GM19463 (cell line): ENCODE data around the gene PPY.
"Not testable (repeated sequence)": the region's sequence is repeated elsewhere in the genome, so short reads cannot be mapped to it uniquely, and the experiment has no call there.

Experiments used
- ATAC-seq: cut with Tn5 transposase; IDR thresholded peaks from one replicate; pipeline ENCODE4 v1.9.1; 2021; ENCODE audit warnings: mild to moderate bottlenecking, moderate library complexity; ENCODE audit not compliant: unreplicated experiment

The PPY gene

DNA sequence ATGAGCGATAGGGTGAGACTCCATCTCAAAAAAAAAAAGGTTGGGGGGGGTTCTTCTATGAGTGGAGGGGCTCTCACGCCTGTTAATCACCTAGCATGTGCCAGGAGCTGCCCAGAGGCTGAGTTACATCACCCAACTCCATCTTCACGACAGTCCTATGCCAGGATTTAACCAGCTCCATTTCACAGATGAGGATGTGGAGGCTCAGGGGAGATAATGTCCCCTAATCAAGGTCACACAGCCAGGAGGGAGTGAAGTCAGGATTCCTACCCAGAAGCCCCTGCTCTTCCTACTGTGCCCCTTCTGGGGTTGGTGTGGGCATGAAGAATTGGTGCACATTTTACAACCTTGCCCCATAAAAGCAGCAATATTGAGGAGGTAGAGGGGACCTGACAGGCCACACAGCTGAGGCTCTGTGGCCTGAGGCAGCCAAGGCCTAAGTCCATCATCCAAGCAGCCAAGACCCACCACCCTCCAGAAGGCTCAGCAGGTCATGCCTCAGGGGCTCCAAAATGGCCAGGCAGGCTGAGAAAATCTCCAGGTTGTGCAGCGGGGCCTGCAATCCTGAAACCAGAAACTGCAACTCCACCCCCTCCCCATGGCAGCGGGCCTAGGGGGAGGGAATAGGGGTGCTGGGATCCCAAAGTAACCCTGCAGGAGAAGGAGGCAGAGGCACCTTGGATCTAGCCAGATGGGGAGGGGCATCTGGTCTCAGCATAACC is 6.9 kb downstream of the PPY start:
- no peak for ATAC-seq

DNA sequence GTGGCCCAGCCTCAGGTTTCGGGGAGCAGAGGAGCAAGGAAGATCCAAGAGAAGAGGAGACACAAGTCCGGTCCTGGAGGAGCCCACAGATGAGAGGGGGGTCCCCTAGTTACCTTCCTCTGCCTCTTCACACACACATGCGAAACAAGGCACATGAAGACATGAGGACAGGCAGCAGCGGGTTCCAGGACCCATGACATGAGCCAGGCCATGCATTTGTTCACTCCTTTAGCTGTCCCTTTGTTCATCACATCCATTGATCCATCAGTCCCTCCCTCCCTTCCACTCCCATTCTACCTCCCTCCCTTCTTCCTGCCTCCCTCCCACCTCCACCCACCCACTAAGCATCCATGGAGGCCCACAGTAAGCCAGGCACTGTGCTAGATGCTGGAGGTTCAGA is 9.4 kb downstream of the PPY start:
- no peak for ATAC-seq

- no peak for ATAC-seq
Measured at GRCh38 chr17:43932357-43932756, 9.9 kb downstream of the PPY start.

DNA sequence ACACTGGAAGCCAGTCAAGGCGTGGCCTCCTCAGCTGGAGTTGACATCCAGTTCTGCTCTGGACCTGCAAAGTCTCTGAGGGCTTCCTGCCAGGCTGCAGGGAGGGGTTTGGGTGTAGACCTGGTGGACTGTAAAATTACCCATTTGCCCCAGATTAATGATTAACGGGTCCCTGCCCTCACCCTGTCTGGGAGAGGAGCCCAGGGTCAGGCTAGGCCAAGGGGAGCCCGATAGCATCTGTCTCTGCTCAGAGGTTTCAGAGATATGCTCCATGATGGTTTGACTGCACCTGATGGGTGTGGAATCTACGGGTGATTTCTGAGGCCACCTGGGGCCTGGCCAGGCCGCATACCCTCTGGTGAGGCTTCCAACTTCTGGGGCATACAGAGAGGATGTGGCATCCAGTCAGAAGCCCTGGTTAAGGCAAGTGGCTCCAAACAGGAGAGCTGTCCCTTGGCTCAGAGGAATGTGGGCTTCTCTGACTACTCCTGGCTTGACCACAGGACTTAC is 11.2 kb downstream of the PPY start:
- no peak for ATAC-seq

DNA sequence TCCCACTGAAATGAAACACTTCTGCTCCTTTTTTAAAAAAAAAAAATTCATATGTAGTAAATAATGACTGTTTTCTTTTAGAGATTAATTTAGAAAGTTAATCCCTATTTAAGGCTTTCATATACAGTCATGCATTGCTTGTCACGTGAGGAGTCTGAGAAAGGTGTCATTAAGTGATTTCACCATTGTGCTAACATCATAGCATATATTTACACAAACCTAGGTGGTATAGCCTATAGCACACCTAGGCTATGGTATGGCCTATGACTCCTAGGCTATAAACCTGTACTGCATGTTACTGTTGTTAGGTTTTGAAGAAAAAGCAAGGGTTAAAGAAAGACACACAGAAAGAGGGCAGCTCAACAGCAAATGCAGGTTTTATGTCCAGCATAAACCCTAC is 13.7 kb downstream of the PPY start:
- no peak for ATAC-seq

DNA sequence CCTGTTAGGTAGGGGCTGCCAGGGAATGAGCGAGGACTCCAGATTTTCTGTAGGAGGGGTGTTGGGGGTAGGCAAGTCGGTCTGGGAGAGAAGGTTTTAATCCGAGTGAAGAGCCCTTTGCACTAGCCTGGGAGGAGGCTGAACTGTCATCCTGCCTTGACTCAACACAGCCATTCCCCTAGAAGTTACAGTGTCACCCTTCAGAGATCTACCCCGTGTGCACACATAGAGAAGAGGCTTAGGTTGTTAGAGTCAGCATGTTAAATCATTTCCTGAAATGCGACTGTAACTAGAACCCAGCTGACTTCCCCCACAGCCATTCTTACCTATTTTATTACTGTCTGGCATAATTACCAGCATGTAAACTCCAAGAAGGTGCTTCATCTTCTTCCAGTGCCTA is 14.3 kb downstream of the PPY start:
- ATAC-seq = not testable (repeated sequence)

DNA sequence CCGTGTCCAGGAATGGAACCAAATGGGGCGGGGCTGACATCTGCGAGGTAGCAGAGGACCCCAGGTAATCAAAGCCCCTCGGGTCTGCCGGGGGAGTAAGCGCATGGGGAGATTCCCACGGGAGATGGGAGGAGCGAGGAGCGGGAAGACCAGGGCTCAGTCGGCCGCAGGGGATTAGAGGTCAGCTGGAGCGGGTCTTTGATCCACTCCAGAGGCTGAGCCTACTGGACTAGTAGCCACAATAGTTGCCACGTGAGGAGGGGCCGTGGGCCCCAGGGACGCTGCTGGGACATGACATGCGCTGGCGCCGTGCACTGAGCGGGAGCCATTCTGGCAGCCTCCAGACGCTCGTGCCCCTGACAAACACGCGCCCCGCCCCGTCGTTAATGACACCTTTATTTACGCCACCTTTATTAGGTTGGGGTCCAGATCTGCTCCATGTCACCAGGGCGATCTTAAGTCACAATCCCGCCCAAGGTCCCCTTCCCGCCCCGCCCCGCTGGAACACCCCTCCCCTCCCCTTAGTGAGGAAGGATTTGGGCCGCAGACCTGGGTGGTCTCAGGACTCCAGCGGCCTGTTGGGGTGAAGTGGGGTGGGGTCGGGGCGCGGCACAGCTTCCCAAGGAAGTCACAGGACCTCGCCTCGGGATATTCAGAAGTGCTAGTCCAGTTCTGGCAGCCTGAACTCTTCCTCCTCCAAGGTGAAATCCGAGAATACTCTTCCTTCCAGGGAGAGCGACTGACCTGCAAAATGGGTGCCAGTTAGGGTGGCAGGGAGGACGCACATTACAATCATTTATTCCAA is 15.0 kb downstream of the PPY start:
- no peak for ATAC-seq

- no peak for ATAC-seq
Measured at GRCh38 chr17:43924558-43924957, 17.7 kb downstream of the PPY start.

- no peak for ATAC-seq
Measured at GRCh38 chr17:43920500-43921095, 21.7 kb downstream of the PPY start.

DNA sequence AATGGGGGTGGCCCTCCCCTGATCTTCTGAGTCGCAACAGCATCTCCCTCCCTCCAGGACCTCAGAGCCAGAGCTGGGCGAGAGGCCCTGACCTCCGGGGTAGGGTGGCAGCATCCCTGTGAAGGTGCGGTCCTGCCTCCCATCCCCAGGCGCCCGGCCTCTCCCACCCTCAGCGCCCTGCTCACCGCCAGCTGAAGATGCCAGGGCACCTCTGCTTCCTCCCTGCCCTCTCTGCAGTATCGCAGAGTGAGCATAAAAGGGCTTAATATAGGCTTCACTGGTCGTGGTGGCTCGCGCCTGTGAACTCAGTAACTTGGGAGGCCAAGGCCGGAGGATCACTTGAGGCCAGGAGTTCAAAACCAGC is 24.3 kb downstream of the PPY start:
- no peak for ATAC-seq

DNA sequence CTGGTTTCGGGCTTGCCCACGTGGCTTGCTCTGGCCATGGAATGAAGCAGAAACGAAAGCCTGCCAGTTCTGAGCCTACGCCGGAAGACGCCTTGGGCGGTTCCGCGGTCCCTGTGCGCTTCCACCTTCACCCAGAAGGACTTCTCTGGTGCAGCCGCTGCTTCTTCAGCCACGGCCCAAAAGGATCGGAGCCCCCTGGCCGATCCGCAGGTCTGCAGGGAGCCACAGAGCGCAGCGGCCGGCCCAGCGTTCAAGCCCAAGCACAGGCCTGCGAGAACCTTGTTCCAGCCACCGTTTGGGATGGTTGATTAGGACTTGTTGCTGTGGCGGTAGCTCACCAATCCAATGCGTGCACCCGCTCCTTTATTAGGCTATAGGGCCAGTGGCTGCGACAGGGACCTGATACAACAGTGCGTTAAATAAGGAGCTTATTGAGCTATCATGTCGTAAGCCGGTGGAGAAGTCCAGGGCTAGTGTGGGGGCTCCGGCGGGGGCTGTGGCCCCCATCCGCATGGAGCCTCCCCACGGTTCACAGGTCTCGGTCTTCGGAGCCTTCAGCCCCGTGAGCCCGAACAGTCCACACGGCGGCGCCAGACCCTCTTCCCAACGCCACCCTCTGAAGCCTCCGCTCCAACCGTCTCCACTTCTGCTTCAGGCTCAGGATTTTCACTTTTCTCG is 24.8 kb downstream of the PPY start:
- peak; percentile 62 for ATAC-seq

DNA sequence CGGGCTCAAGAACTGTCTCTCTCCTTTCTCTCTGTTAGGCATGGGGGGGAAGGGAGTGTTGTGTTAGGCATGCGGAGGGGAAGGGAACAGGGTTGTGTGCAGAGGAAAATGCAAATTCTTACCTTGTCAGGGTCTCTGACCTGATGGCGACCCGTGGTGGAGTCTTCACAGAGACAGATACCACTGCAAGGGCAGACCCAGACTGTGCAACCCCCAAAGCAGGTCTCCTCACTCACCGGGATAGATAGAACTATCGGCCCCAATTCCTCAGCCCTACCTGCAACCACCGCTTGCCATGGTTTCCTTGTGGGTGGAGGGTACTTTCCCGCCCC is 25.3 kb downstream of the PPY start:
- ATAC-seq = peak; percentile 17

DNA sequence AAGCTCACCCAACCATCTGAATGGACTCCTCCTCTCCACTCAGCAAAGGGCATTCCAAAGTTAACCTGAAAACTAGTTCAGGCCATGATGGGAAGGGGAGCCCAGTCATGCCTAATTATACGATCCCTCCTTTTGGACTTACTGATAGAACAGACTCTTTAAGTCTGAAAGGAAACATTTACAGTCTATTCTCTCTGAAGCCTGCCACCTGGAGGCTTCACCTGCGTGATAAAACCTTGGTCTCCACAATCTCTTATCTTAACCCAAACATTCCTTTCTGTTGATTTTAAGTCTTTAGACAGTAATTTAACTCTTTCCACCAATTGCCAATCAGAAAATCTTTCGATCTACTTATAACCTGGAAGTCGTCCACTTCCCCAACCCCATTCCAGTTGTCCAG is 25.9 kb downstream of the PPY start:
- ATAC-seq = no peak

DNA sequence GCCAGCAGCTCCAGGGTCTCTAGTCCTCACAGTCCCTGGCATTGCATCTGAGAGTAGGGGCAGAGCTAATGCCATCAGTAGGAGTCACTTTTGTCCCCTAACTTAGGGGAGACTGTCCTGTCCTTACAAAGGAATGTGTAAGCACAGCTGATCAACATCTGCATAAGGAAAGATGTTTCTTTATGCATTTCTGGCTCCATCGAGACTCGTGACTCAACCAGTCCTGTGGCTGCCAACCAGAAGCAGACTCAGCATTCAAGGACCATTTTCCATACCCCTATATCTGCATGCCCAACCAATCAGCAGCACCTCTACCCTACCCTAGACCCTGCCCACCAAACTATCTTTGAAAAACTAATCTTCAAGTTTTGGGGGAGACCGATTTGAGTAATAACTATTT is 26.7 kb downstream of the PPY start:
- ATAC-seq = no peak

DNA sequence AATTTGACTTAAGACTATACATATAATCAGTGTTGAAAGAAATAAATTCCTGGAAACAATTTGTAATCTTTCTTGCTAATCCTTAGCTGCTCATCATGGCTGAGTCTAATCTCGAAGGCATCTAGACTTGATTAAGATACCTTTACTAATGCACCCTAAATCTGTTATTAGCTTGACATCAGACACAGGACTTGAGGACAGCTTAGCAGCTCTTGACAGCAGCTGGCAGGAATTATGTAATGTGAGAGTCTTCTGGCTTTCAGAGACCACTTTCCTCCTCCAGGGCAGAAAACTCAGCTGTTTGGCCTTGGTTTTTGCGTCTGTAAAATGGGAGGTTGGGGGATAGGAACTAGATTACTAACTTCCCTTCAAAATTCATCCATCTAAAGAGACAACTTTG is 27.8 kb downstream of the PPY start:
- ATAC-seq = no peak

GRCh38 chr17:43913584-43913983 is 28.7 kb downstream of the PPY start:
- ATAC-seq = no peak

DNA sequence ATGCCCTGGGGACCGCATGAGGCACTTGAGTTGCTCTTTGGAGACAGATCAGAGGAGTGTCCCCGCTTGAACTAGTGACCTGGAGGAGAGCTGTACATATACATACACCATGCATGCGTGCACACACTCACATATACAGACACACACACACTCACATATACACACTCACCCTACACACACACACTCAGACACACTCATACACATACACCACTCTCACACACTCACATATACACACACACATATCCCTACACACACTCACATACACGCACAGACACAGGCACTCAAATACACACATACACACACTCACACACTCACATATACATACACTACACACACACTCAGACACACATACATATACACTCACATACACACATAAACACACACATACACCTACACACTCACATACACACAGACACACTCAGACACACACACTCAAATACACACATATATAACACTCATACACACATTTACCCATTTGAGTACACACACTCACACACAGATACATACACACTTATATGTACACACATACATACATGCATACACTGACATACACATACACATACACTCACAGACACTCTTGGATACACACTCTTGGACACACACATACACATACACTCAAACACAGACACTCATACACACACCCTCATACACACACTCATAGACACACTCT is 29.5 kb downstream of the PPY start:
- ATAC-seq = no peak

DNA sequence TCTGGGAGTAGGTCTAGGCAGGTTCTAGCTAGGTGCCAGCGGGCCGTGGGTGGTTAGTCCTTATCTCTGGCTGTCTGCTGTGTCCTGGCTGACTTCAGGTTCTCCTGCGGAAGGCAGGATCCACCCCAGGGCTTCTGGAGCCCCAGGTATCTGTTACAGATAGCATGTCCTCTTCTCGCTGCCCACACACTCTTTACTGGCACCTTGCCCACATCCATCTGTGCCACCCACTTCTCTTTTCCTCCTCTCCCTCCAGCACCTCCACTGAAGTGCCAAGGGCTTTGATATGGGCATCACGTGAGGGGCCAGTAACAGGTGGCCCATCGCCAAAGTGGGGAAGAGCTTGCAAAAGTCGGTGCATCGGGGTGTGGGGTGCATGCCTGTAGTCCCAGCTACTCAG is 30.4 kb downstream of the PPY start:
- ATAC-seq = no peak

DNA sequence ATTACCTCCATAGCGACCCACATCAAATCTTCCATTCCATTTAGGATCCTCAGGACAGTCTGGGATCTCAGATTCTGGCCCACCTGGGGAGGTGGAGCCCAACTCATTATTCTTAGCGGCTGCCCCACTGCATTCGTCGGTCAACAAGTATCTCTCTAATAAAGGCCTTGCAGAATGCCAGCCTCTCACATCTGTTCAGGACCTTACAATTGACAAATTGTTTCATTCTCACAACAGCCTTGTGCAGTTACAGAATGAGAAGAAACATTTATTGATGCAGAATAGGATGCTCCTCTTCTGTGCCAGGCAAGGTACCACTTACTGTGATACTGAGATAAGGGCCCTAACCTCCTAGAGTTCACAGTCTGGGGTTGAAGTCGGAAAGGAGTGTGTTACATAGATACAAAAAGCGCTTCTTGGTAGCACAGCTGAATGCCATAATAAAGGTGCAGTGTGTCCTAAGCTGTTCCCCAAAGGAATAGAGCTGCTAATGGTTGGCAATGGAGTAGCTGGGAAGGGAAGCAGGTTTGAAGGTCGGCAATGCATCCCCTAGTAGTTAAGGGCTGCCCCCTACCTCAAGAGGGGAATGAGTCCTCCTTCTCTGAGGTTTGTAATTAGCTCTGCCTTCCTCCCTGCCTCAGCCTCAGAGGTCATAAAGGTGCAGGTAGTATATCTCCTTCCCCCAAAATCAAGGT is 32.6 kb downstream of the PPY start:
- ATAC-seq = no peak

DNA sequence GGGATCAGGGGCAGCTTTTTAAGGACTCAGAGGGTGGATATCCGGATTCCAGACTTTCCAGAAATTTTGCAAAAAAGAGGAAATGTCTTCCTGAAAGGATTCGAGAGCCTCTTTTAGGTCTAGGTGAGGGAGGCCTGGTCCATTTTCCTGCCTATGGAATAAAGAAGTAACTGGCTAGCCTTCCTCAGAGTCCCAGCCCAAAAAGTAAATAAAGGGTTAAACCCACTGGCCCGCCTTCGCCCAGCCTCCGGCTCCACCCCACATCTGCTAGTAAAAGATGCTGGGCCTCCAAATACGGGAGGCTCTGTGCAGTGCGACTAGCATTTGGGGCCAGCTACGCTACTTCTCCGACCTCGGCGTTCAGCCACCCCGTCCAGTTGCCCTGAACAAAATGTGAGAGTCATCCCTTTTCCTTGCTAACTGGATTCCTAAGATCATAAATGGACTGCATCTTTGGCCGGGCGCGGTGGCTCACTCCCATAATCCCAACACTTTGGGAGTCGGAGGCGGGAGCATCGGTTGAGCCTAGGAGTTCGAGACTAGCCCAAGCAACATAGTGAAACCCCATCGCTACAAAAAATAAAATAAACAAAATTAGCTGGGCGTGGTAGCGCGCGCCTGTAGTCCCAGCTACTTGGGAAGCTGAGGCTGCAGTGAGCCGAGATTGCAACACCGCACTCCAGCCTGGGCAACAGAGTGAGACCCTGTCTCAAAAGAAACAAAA is 34.1 kb downstream of the PPY start:
- no peak for ATAC-seq
